MM.1S (cell line): ENCODE measurements around the gene TRPV2.

Experiments used
- EZH2 ChIP-seq: fragments of 300-600 bp; sonication (generic); optimal IDR thresholded peaks from 2 replicates; pipeline ENCODE3; 2017; ENCODE audit warnings: low read depth, mild to moderate bottlenecking, antibody characterized with exemption, low read length, mixed read lengths
- EZH2phosphoT487 ChIP-seq: fragments of 300-600 bp; sonication (generic); IDR thresholded peaks from 2 replicates; pipeline ENCODE4 v1.6.1; 2018; ENCODE audit warnings: antibody characterized with exemption, low read length
- TF ChIP-seq, protein P1 (sequence below): fragments of 300-600 bp; sonication (generic); IDR thresholded peaks from 2 replicates; pipeline ENCODE4 v1.5.1; 2016; ENCODE audit warnings: antibody characterized with exemption, low read length, mixed read lengths

DNA sequence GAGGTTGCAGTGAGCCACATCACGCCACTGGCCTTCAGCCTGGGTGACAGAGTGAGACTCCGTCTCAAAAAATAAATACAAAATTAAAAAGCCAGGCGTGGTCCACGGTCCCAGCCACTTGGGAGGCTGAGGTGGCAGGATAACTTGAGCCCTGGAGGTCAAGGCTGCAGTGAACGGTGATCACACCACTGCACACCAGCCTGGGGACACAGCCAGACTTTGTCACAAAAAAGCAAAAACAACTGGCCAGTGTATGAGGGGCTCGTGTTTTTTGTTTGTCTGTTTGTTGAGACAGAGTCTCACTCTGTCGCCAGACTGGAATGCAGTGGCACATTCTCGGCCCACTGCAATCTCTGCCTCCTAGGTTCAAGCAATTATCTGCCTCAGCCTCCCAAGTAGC, 35.7 kb upstream of the TRPV2 start:
- TF ChIP-seq, protein P1, sequence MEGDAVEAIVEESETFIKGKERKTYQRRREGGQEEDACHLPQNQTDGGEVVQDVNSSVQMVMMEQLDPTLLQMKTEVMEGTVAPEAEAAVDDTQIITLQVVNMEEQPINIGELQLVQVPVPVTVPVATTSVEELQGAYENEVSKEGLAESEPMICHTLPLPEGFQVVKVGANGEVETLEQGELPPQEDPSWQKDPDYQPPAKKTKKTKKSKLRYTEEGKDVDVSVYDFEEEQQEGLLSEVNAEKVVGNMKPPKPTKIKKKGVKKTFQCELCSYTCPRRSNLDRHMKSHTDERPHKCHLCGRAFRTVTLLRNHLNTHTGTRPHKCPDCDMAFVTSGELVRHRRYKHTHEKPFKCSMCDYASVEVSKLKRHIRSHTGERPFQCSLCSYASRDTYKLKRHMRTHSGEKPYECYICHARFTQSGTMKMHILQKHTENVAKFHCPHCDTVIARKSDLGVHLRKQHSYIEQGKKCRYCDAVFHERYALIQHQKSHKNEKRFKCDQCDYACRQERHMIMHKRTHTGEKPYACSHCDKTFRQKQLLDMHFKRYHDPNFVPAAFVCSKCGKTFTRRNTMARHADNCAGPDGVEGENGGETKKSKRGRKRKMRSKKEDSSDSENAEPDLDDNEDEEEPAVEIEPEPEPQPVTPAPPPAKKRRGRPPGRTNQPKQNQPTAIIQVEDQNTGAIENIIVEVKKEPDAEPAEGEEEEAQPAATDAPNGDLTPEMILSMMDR: no peak
- TF ChIP-seq EZH2 (no peak), EZH2phosphoT487 (no peak)
